Duodenal mucosa (tissue), 2 donors: ENCODE results near the gene AP1S3.
"Not testable (repeated sequence)": the region's sequence is repeated elsewhere in the genome, so short reads cannot be mapped to it uniquely, and the experiment has no call there.

Experiments used
- H3K27ac ChIP-seq: one replicate; pipeline ENCODE4 v1.7.0; 2013; ENCODE audit warnings: low read depth, low read length
- H3K27me3 ChIP-seq, 2 donors: one replicate each; pipeline ENCODE4 v1.7.0; 2013; ENCODE audit warnings: low read length in 2 of 2, control low read depth in 1 of 2; ENCODE audit not compliant: insufficient read depth in 2 of 2, control insufficient read depth in 1 of 2
- H3K36me3 ChIP-seq, 2 donors: one replicate each; pipeline ENCODE4 v1.7.0; 2013; ENCODE audit warnings: low read length in 2 of 2, control low read depth in 1 of 2; ENCODE audit not compliant: insufficient read depth in 2 of 2, control insufficient read depth in 1 of 2
- H3K4me1 ChIP-seq, 2 donors: one replicate each; pipeline ENCODE4 v1.7.0; 2013; ENCODE audit warnings: low read length in 2 of 2, control low read depth in 1 of 2; ENCODE audit not compliant: insufficient read depth in 2 of 2, control insufficient read depth in 1 of 2
- H3K4me3 ChIP-seq, 2 donors: one replicate each; pipeline ENCODE4 v1.7.0; 2013; ENCODE audit warnings: low read length in 2 of 2, low read depth in 1 of 2
- H3K9ac ChIP-seq, 2 donors: one replicate each; pipeline ENCODE4 v1.7.0; 2013; ENCODE audit warnings: low read length in 2 of 2, low read depth in 1 of 2
- H3K9me3 ChIP-seq, 2 donors: one replicate each; pipeline ENCODE4 v1.7.0; 2013; ENCODE audit warnings: low read length in 2 of 2, control low read depth in 1 of 2; ENCODE audit not compliant: control insufficient read depth in 1 of 2

AP1S3 gene

GRCh38 chr2:223767341-223767740, 70.0 kb downstream of the AP1S3 start:
- Histone ChIP-seq H3K4me3 (no peak overlapping the region), H3K9ac (no peak overlapping the region), H3K27ac (no peak overlapping the region), H3K4me1 (peaks cover 3 to 4% of the 10 kb centered on the region in 2 donors), H3K9me3 (no peaks in the 10 kb centered on the region), H3K36me3 (peaks cover 0 to 5% of the 10 kb centered on the region in 2 donors), H3K27me3 (no peaks in the 10 kb centered on the region)

- H3K27ac ChIP-seq: no peak overlapping the region
- no peak overlapping the region for H3K9ac ChIP-seq
- peaks cover 3 to 13% of the 10 kb centered on the region in 2 donors for H3K4me1 ChIP-seq
- H3K4me3 ChIP-seq: no peak overlapping the region
- H3K27me3 ChIP-seq: no peaks in the 10 kb centered on the region
- H3K9me3 ChIP-seq: no peaks in the 10 kb centered on the region
- H3K36me3 ChIP-seq: peaks cover 0 to 5% of the 10 kb centered on the region in 2 donors
Observed at GRCh38 chr2:223765221-223765785, 72.1 kb downstream of the AP1S3 start.

- no peak overlapping the region for H3K4me3 ChIP-seq
- no peaks in the 10 kb centered on the region for H3K9me3 ChIP-seq
- no peaks in the 10 kb centered on the region for H3K27me3 ChIP-seq
- H3K27ac ChIP-seq: no peak overlapping the region
- H3K36me3 ChIP-seq: peaks cover 0 to 5% of the 10 kb centered on the region in 2 donors
- no peak overlapping the region for H3K9ac ChIP-seq
- H3K4me1 ChIP-seq: peaks cover 3 to 14% of the 10 kb centered on the region in 2 donors
Observed at GRCh38 chr2:223764796-223765195, 72.6 kb downstream of the AP1S3 start.

GRCh38 chr2:223762853-223763252, 74.5 kb downstream of the AP1S3 start:
- H3K27ac ChIP-seq: no peak overlapping the region
- peaks cover 0 to 5% of the 10 kb centered on the region in 2 donors for H3K36me3 ChIP-seq
- peaks cover 3 to 14% of the 10 kb centered on the region in 2 donors for H3K4me1 ChIP-seq
- no peak overlapping the region for H3K4me3 ChIP-seq
- H3K9me3 ChIP-seq: no peaks in the 10 kb centered on the region
- no peaks in the 10 kb centered on the region for H3K27me3 ChIP-seq
- no peak overlapping the region for H3K9ac ChIP-seq

- not testable (repeated sequence) for H3K27ac ChIP-seq, H3K4me3 ChIP-seq, H3K36me3 ChIP-seq, H3K9ac ChIP-seq, H3K9me3 ChIP-seq, H3K27me3 ChIP-seq
- H3K4me1 ChIP-seq: peaks cover 3 to 14% of the 10 kb centered on the region in 2 donors
Observed at GRCh38 chr2:223761746-223762145, 75.6 kb downstream of the AP1S3 start.

GRCh38 chr2:223760838-223761502, 76.4 kb downstream of the AP1S3 start:
- no peak overlapping the region for H3K9ac ChIP-seq
- H3K27ac ChIP-seq: no peak overlapping the region
- H3K27me3 ChIP-seq: no peaks in the 10 kb centered on the region
- H3K4me3 ChIP-seq: no peak overlapping the region
- peaks cover 0 to 5% of the 10 kb centered on the region in 2 donors for H3K36me3 ChIP-seq
- H3K9me3 ChIP-seq: no peaks in the 10 kb centered on the region
- peaks cover 3 to 14% of the 10 kb centered on the region in 2 donors for H3K4me1 ChIP-seq

GRCh38 chr2:223759569-223760430, 77.6 kb downstream of the AP1S3 start:
- Histone ChIP-seq H3K36me3 (peaks cover 0 to 2% of the 10 kb centered on the region in 2 donors), H3K4me3 (no peak overlapping the region), H3K4me1 (peaks cover 3 to 14% of the 10 kb centered on the region in 2 donors), H3K9me3 (no peaks in the 10 kb centered on the region), H3K9ac (no peak overlapping the region), H3K27me3 (no peaks in the 10 kb centered on the region), H3K27ac (no peak overlapping the region)

GRCh38 chr2:223758131-223758840, 79.1 kb downstream of the AP1S3 start:
- H3K4me3 ChIP-seq: no peak overlapping the region
- no peak overlapping the region for H3K27ac ChIP-seq
- no peaks in the 10 kb centered on the region for H3K36me3 ChIP-seq
- no peak overlapping the region for H3K9ac ChIP-seq
- peaks cover 3 to 14% of the 10 kb centered on the region in 2 donors for H3K4me1 ChIP-seq
- H3K27me3 ChIP-seq: no peaks in the 10 kb centered on the region
- H3K9me3 ChIP-seq: no peaks in the 10 kb centered on the region

- no peak overlapping the region for H3K27ac ChIP-seq
- H3K9ac ChIP-seq: no peak overlapping the region
- H3K9me3 ChIP-seq: no peaks in the 10 kb centered on the region
- no peaks in the 10 kb centered on the region for H3K36me3 ChIP-seq
- H3K4me3 ChIP-seq: no peak overlapping the region
- no peaks in the 10 kb centered on the region for H3K4me1 ChIP-seq
- no peaks in the 10 kb centered on the region for H3K27me3 ChIP-seq
Observed at GRCh38 chr2:223753940-223754339, 83.4 kb downstream of the AP1S3 start.
